GM21786 (cell line): ENCODE results near the gene RABGEF1.
"Not testable (repeated sequence)": the region's sequence is repeated elsewhere in the genome, so short reads cannot be mapped to it uniquely, and the experiment has no call there.

Experiments used
- ATAC-seq: cut with Tn5 transposase; IDR thresholded peaks from one replicate; pipeline ENCODE4 v1.9.1; 2021; ENCODE audit not compliant: unreplicated experiment

Gene RABGEF1

DNA sequence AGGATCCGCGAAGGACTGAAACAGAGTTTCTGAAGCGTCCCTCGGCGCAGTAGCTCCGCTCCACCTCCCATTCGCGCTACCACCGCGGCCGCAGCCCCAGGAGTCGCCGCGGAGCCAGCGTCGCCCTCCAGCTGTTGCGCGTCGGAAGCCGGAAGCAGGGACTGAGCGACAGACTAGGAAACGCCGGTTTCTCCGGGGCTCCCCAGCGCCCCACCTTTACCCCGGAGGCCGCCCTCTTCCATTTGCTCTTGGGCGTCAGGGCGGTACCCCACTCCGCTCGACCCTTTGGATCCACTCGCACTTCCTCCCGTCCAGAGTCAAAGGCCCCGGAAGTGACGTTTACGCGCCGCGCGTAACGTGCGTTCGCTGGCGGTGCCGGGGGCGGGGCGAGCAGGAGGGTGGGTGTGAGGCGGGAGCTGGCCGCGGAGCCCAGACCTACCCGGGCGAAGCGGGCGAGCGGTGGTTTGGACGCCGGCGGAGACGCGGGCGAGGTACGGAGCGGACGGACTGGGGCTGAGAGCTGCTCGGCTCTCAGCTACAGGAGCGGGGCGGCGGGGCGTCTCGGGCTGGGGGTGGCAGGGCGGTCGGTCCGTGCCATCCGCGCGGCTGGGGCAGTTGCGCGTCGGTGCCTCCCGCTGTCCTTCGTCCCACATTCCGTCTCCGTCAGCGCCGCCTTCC is at the start of gene RABGEF1:
Gene RABGEF1, plus strand, starts transcription at position 432 of the 678 bp plus-strand sequence. CDS start 31,167 bp downstream, outside the sequence.
- peak; percentile 75 for ATAC-seq

DNA sequence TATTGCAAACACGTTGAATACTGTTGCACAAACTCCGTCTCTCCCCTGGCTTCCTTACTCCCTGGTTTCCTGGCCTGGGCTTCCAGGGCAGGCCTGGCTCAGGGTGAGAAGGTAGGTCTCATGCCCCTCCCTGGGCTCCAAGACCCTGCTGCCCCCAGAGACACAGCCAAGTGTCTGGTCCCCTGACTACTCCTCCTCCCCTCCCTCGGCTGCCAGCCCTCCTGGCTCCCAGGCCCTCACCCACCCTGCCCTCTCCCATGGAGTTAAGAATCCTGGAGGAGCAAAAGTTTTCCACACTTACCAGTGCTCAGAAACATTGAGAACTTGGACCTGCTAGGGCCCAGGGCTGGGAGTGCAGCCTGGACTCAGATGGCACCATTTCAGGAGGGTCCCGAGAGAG is 47.2 kb upstream of the RABGEF1 start:
- no peak for ATAC-seq

DNA sequence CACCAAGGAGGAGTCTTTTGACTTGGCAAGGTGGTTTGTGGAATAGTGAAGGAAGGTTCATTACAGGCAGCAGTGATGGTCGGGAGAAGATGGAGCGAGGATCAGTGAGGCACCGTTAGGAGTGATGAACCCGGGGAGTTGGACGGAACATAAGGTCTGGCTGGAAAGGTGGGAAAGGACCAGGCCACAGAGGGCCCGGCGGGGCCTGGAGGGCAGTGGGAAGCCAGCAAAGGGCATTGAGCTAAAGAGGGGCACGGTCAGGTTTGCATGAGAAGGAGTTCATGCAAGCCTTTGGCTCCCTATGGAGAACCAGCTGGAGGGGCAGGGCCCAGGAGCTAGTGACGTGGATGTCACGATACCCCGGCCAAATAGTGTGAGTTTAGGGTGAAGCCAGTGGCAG is 46.2 kb upstream of the RABGEF1 start:
- no peak for ATAC-seq

DNA sequence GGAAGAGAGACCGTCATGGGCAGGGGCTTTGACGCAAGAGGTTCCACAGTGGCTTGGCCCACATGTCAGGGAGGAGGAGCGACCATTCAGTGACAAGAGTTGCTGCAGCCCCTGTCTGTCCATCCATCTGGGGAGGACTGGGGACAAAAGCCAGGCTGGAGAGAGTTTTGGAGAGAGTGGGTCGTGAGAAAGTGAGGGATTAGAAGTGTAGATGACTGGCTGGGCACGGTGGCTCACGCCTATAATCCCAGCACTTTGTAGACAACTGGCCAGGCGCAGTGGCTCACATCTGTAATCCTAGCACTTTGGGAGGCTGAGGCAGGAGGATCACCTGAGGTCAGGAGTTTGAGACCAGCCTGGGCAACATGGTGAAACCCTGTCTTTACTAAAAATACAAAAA is 45.1 kb upstream of the RABGEF1 start:
- ATAC-seq = not testable (repeated sequence)

DNA sequence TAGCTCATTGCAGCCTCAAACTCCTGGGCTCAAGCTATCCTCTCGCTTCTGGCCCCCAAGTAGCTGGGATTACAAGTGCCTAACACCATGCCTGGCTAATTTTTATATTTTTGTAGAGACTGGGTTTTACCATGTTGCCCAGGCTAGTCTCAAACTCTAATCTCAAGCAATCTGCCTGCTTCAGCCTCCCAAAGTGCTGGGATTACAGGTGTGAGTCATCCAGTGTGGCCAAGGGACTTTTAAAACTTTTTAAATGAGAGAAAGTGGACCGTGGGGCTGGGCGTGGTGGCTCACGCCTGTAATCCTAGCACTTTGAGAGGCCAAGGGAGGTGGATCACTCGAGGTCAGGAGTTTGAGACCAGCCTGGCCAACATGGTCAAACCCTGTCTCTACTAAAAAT is 44.4 kb upstream of the RABGEF1 start:
- ATAC-seq = not testable (repeated sequence)

DNA sequence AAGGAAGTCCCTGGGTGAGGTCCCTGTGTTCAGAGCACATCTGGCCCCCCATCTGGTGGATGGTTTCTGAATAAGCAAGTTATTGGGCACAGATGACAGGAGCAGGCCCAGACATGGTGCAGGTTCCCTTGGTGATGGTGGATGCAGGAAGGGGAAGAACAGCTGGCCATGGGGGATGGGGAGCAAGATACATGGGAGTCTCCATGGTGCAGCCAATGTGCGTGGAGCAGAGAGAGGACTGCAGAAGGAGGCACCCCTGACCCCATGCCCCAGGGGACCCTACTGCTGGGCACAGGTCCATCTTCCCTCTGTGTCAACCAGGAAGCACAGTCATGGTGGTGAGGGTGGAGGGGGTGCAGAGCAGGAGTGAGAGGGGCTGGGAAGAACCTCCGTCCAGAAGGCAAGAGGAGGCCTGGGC is 43.8 kb upstream of the RABGEF1 start:
- no peak for ATAC-seq

DNA sequence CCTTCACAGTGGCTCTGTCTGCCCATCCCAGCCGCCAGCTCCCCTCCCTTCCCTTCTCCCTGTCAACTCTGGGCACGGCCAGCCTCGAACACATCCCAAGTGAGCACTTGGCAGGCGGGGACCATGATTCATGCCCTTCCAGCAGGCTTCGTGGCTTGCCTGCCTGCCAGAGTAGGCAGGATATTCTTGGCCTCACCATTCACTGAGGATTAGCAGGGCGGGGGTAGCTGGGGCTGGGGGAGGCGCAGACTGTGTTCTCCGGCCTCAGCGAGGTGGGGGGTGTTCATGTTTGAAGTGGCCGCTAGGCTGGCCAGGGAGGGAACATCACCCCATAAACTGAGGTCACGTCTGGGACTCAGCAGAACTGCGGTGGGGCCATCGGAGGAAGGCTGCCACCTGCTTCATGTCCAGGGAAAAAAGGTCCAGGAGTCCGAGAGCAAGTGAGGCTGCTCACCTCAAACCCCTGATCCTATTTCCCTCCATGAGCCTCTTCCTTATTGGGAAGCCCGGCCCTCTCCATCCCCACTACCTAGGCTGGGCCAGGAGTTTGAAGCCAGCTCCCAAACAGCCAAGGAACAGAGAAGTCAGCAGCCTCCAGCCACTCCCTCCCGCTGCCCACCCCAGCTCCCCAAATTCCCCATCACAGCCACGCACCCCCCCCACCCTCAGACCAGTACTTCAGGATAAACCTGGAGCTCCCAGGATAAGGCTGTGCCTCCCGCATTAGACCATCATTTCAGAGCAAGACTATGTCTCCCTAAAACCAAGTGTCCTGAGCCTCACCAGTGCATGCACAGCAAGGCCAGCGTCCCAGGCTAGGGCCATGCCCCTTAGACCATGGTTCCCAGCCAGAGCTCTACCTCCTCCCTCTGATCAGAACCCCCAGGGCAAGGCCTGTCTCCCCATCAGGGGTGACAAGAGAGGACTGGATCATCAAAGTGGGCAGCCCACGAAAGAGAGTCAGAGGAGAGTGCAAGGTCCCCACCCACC is 42.8 kb upstream of the RABGEF1 start:
- no peak for ATAC-seq

DNA sequence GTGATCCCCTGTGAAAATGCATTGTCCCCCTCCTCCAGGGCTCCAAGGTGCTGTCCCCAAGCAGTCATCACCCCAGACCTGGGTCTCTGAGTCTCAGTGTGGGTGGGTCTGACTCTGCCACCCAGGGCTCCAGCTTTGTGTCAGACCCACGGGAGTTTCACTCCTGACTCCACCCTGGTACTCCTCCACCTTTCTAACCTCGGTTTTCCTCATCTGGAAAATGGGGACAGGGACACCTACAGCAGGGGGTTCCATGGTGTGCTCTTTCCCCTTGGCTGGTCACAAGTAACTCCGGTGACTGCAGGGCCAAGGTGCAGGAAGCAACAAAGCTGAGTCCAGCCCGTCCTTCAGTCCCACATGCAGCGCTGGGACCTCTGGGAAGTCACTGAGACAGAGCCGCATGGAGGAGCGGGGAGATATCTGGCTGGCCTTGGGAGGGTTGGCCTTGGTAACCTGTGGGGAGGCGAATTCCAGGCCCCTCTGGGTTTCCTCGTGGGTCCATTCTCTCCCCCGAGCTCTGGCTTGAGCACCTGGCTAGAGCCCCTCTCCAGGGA is 41.8 kb upstream of the RABGEF1 start:
- ATAC-seq = no peak

DNA sequence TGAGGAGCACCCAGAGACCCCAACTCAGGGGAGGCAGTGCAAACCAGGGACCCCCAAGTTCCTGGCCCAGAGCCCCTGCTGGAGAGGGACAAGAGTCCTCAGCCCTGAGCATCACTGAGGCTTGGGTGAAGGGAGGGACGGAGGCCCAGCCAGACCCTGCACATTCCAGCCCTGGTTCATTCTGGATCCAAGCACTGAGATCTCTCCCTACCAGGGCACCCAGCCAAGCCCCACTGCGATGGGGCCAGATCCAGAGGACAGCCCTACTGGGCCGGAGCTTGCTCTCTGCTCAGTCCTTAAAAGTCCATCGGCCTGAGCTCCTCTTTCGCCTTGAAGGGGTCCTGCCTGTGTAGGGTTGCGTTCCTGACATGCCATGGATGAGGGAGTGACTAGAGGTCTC is 40.5 kb upstream of the RABGEF1 start:
- ATAC-seq = no peak

DNA sequence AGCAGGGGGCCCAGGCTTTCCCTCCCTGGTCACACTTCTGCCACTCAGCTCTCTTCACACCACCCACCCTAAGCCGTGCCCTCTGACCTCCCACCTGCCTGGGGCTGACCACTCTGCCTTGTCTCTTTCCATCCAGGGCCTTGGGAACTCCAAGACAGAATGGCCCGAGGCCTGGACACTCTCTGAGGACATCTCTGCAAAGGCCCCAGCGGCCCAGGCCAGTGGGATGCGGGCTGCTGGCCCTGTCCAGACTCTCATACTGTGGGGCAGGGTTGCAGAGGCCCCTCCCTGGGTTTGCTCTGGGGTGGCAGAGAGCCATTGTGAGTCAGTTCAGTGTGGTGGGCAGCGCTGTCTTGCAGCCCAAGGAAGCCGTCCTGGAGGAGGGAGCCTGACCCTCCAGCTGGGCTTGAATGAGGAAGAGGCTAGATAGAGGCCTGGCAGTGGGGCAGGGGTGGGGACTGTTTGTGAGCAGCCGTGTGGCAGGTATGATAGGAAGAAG is 39.9 kb upstream of the RABGEF1 start:
- ATAC-seq = no peak

DNA sequence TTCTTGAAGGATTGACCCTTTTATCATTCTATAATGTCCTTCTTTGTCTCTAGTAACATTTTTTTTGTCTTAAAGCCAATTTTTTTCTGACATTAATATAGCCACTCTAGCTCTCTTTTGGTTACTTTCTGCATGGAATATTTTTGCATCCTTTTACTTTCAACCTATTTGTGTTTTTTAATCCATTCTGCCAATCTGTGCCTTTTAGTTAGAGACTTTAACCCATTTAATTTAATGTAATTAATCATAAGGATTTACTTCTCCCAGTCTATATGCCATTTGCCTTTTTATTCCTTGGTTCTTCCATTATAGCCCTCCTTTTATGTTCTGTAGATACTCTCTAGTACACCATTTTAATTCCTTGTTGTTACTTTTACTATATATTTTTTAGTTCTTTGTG is 32.7 kb upstream of the RABGEF1 start:
- no peak for ATAC-seq

DNA sequence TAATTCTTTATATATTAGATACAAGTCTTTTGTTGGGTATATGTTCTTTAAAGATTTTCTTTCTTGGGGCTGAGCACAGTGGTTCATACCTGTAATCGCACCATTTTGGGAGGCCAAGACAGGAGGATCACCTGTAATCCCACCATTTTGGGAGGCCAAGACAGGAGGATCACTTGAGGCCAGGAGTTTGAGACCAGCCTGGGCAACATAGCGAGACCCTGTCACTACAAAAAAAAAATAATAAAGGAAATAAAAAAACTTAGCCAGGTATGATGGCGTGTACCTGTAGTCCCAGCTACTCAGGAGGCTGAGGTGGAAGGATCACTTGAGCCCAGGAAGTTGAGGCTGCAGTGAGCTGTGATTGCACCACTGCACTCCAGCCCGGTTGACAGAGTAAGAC is 29.8 kb upstream of the RABGEF1 start:
- ATAC-seq = not testable (repeated sequence)

DNA sequence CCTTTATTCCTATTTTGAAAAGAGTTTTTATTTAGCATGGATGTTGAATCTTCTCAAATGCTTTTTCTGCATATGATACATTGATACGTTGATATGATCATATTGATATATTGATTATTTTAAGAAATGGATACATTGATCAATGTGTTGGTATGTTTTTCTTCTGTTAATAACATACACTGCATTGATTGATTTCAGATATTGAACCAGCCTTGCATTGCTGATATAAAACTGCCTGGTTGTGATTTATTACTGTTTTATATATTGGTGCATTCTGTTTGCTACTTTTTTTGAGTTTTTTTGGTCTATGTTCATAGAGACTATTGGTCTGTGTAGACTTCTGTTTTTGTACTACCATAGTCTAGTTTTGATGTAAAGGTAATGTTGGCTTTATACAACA is 26.8 kb upstream of the RABGEF1 start:
- ATAC-seq = no peak

DNA sequence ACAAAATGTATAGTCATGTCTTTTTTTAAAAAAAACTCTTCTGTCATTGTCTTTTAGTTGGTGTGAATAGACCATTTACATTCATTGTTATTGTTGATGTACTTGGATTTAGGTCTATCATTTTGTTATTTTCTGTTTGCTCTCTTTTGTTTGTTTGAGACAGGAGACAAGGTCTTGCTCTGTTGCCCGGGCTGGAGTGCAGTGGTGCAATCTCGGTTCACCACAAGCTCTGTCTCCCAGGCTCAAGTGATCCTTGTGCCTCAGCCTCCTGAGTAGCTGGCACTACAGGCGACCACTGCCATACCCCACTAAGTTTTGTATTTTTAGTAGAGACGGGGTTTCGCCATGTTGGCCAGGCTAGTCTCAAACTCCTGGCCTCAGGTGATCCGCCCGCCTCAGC is 23.9 kb upstream of the RABGEF1 start:
- not testable (repeated sequence) for ATAC-seq

DNA sequence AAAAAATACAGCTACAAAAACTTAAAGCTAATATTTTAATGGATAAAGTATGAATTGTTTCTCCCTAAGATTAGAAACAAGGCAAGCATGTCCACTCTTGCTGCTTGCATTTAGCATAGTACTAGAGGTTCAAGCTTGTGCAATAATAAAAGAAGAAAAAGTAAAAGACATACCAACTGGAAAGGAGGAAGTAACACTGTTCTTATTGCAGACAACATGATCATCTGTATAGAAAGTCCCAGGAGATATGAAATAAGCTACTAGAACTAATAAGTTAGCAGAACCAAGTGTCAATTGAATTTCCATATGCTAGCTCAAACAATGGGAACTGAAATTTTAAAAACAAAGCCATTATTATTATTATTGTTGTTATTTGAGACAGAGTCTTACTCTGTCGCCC is 20.0 kb upstream of the RABGEF1 start:
- no peak for ATAC-seq

DNA sequence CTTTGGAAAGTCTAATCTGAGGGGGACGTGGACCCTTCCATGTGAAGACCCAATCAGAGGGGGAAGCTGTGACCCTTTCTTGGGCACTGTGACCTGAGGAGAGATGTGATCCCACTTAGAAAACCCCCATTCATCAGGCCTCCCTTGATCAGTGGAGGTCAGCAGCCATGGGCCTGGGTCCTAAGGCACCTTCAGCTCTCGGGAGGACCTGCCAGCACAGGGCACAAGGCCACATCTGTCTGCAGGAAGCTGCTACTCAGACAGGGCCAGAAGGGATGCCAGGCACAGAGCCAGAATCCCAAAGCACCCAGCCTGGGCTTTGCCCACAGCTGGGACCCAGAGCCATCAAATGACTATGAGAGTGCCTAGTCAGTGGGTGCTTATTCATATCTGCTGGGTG is 14.7 kb upstream of the RABGEF1 start:
- no peak for ATAC-seq

DNA sequence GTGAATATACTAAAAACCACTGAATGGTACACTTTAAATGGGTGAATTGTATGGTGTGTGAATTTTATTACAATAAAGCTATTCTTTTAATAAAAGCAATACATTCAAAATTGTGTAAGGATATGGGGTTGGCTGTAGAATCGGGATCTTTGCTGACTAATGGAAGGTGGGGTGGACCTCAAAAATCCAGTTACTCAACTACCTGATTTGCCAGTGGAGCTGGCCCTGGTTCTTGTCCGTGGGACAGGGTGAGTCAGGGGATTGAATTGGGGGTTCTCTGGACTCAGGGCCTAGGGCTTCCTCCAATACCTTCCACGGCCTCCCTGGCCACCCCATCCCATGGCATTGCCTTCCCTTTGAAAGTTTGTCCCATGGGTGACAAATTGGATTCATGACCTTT is 13.5 kb upstream of the RABGEF1 start:
- ATAC-seq = no peak

DNA sequence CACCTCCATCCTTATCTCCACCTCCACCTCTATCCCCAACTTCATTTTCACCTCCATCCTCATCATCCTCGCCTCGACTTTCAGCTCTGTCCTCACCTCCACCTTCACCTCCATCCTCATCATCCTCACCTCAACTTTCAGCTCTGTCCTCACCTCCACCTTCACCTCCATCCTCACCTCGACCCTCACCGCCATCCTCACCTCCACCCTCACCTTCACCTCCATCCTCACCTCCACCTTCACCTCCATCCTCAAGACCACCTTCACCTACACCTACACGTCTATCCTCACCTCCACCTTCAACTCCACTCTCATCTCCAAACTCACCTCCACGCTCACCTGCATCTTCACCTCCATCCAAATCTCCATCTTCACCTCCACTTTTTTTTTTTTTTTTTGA is 12.0 kb upstream of the RABGEF1 start:
- no peak for ATAC-seq

DNA sequence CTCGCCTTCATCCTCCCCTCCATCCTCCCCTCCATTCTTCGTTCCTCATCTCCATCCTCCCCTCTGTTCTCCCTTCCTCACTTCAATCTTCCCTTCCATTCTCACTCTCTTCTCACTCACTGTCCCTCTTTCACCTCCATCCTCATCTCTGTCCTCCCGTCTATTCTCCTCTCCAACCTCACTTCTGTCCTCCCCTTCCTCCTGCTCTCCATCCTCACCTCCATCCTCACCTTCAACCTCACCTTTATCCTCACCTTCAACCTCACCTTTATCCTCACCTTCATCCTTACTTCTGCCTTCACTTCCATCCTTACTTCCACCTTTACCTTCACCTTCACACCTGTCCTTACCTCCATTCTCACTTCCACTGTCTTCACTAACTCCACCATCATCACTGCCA is 11.3 kb upstream of the RABGEF1 start:
- ATAC-seq = no peak

DNA sequence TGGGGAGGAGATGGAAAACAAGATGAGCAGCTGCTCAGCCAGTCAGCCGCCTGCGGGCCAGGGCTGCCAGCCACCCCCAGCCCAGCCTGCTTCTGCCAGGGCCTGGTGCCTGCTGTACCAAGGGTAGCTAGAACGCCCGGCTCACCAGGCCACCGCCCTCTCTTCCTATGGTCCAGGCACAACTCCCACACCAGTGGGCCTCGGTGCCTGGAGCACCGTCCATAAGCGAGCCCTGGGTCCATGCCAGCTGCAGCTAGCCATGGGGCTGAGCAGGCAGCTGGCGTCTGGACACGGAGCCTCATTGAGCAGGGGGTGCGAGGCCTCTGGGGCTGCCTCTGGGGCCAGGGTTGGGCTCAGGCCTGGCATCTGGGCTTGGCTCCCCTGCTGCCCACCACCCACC is 8.5 kb upstream of the RABGEF1 start:
- peak; percentile 13 for ATAC-seq

DNA sequence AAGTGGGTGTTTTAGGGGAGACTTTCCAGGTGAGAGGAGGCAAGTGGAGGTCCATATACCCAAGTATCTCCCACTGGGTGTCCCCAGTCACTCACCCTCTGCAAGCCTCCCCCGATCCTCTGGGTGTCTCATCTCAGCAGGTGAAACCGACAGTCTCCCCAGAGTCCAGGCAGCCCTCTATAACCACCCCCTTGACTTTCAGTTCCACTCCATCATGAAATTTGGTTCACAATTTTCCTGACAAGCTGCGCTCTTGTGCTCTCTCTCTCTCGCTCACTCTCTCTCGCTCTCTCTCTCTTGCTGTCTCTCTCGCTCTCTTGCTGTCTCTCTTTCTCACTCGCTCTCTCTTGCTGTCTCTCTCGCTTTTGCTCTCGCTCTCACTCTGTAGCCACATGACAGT is 8.1 kb upstream of the RABGEF1 start:
- ATAC-seq = peak; percentile 61

DNA sequence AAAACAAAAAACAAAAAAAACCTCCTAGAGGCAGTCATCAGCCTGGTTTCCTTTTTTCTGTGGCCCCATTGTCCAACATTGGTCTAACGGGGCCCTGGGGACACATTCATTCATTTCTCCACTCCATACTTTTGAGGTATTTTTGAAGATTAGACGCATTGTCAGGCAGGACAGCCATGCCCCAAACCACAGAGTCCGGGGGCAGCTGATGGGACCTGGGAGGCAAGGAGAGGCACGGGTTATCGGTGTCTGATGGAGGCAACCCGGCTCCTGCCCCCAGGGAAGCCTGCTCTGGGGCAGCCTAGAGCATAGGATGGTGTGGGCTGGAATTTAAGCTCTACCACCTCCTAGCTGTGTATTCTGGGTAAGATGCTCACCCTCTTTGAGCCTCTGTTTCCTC is 6.5 kb upstream of the RABGEF1 start:
- ATAC-seq = no peak
